ENCODE results near the gene SBNO1.

SBNO1 gene

DNA sequence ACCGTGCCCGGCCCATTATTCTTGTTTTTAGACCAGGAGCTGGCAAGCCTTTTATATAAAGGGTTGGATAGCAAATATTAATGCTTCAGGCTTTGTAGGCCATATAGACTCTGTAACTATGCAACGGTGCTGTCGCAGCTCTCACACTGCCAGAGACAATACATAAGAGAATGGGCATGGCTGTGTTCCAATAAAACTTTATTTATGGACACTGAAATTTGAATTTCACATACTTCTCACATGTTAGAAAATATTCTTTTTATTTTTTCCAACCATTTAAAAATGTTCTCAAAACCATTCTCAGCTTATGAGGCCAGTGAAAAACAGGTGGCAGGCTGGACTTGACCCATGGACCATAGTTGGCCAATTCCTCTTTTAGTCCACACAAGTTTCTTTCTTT is 80.0 kb downstream of the SBNO1 start:
- no peak for TF ChIP-seq SIN3A (IDR thresholded peaks at IDR 0.05; ENCODE audit: borderline replicate concordance, insufficient read depth, low read length)
- TF ChIP-seq FOXP2 (optimal IDR thresholded peaks at IDR 0.05; ENCODE audit: borderline replicate concordance, extremely low read depth, extremely low read length, insufficient read depth): no peak
- TF ChIP-seq POLR2AphosphoS5 (IDR thresholded peaks at IDR 0.05; ENCODE audit: low read depth, low read length): no peak
- no peak for TF ChIP-seq REST (IDR thresholded peaks at IDR 0.05; ENCODE audit: insufficient read depth in 1 of 2, low read depth in 2 of 2, low read length in 2 of 2)

DNA sequence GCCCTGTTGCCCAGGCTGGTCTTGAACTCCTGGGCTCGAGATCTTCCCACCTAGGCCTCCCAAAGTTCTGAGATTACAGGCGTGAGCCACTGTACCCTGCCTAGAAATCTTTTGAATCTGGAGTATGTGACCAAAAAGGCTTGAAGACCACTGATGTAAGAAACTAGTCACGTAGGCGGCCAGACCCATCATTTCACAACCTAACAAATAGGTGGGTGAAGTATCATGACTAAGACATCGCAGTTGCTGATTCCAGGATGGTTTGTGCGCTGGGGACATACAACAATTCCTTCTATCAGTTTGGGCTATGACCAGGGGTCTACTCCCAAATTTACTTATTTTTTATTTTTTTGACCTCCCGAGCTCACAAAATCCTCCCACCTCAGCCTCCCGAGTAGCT is 81.2 kb downstream of the SBNO1 start:
- TF ChIP-seq POLR2AphosphoS5 (IDR thresholded peaks at IDR 0.05; ENCODE audit: low read depth, low read length) (no peak), TAF1 (IDR thresholded peaks at IDR 0.05; ENCODE audit: borderline replicate concordance, insufficient read depth, low read length) (no peak), FOXP2 (optimal IDR thresholded peaks at IDR 0.05; ENCODE audit: borderline replicate concordance, extremely low read depth, extremely low read length, insufficient read depth) (no peak), SIN3A (IDR thresholded peaks at IDR 0.05; ENCODE audit: borderline replicate concordance, insufficient read depth, low read length) (no peak), REST (IDR thresholded peaks at IDR 0.05; ENCODE audit: insufficient read depth in 1 of 2, low read depth in 2 of 2, low read length in 2 of 2) (no peak)

DNA sequence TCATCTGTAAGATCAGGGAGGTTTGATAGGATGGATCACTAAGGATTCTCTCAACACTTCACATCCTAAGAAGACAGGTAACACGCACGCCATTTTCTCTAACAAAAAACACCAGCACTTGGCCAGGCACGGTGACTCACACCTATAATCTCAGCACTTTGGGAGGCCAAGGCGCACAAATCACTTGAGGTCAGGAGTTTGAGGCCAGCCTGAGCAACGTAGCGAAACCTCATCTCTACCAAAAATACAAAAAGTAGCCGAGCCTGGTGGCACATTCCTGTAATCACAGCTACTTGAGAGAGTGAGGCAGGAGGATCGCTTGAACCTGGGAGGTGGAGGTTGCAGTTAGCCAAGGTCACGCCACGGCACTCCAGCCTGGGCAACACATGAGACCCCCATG is 82.5 kb downstream of the SBNO1 start:
- TF ChIP-seq REST (IDR thresholded peaks at IDR 0.05; ENCODE audit: insufficient read depth in 1 of 2, low read depth in 2 of 2, low read length in 2 of 2) (no peak), TAF1 (IDR thresholded peaks at IDR 0.05; ENCODE audit: borderline replicate concordance, insufficient read depth, low read length) (no peak), POLR2AphosphoS5 (IDR thresholded peaks at IDR 0.05; ENCODE audit: low read depth, low read length) (no peak), FOXP2 (optimal IDR thresholded peaks at IDR 0.05; ENCODE audit: borderline replicate concordance, extremely low read depth, extremely low read length, insufficient read depth) (no peak), SIN3A (IDR thresholded peaks at IDR 0.05; ENCODE audit: borderline replicate concordance, insufficient read depth, low read length) (no peak)

DNA sequence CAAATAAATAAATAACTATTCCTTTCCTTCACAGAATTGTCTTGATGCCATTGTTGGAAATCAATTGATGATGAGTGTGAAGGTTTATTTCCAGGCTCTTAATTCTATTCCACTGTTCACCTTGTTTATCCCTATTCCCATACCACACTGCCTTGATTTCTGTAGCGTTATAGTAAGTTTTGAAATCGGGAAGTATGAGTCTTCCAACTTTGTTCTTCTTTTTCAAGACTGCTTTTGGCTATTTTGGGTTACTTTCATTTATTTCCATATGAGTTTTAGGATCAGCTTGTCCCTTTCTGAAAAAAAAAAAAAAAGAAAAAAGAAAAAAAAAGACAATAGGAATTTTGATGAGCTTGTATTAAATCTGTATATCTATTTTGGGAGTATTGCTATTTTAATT is 83.7 kb downstream of the SBNO1 start:
- TF ChIP-seq SIN3A (IDR thresholded peaks at IDR 0.05; ENCODE audit: borderline replicate concordance, insufficient read depth, low read length) (no peak), FOXP2 (optimal IDR thresholded peaks at IDR 0.05; ENCODE audit: borderline replicate concordance, extremely low read depth, extremely low read length, insufficient read depth) (no peak), POLR2AphosphoS5 (IDR thresholded peaks at IDR 0.05; ENCODE audit: low read depth, low read length) (no peak), REST (IDR thresholded peaks at IDR 0.05; ENCODE audit: insufficient read depth in 1 of 2, low read depth in 2 of 2, low read length in 2 of 2) (no peak), TAF1 (IDR thresholded peaks at IDR 0.05; ENCODE audit: borderline replicate concordance, insufficient read depth, low read length) (no peak)

- TF ChIP-seq REST (IDR thresholded peaks at IDR 0.05; ENCODE audit: insufficient read depth in 1 of 2, low read depth in 2 of 2, low read length in 2 of 2) (no peak), FOXP2 (optimal IDR thresholded peaks at IDR 0.05; ENCODE audit: borderline replicate concordance, extremely low read depth, extremely low read length, insufficient read depth) (no peak), POLR2AphosphoS5 (IDR thresholded peaks at IDR 0.05; ENCODE audit: low read depth, low read length) (no peak), SIN3A (IDR thresholded peaks at IDR 0.05; ENCODE audit: borderline replicate concordance, insufficient read depth, low read length) (no peak), TAF1 (IDR thresholded peaks at IDR 0.05; ENCODE audit: borderline replicate concordance, insufficient read depth, low read length) (no peak)
These were observed 86.5 kb downstream of the SBNO1 start for GRCh38 chr12:123278101-123278627.
